ENCODE results near the gene CDK17.

DNA sequence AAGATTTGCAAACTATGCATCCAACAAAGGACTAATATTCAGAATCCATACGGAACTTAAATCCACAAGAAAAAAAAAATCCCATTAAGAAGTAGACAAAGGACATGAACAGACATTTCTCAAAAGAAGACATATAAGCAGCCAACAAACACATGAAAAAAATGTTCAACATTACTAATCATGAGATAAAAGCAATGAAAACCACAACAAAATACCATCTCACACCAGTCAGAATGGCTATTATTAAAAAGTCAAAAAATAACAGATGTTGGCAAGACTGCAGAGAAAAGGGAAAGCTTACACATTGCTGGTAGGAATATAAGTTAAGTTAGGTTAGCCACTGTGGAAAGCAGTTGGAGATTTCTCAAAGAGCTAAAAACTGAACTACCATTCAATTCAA, 16.2 kb downstream of the CDK17 start:
- TF ChIP-seq, protein P1, sequence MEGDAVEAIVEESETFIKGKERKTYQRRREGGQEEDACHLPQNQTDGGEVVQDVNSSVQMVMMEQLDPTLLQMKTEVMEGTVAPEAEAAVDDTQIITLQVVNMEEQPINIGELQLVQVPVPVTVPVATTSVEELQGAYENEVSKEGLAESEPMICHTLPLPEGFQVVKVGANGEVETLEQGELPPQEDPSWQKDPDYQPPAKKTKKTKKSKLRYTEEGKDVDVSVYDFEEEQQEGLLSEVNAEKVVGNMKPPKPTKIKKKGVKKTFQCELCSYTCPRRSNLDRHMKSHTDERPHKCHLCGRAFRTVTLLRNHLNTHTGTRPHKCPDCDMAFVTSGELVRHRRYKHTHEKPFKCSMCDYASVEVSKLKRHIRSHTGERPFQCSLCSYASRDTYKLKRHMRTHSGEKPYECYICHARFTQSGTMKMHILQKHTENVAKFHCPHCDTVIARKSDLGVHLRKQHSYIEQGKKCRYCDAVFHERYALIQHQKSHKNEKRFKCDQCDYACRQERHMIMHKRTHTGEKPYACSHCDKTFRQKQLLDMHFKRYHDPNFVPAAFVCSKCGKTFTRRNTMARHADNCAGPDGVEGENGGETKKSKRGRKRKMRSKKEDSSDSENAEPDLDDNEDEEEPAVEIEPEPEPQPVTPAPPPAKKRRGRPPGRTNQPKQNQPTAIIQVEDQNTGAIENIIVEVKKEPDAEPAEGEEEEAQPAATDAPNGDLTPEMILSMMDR (conservative IDR thresholded peaks at IDR 0.05 in 1 of 2, IDR thresholded peaks at IDR 0.05 in 1 of 2; ENCODE audit: low read depth in 1 of 2, low read length in 2 of 2) = no peak
- TF ChIP-seq EZH2 (IDR thresholded peaks at IDR 0.05; ENCODE audit: low read length, missing control alignments) = no peak

Measured in fibroblast of lung (primary cell).